Activated T-cell treated with anti-CD3 and anti-CD28 coated beads, Interleukin-2, amount 50 U/mL, for 24 hours (primary cell): Measurements from ENCODE around the gene SENP6.
"Not testable (repeated sequence)": the region's sequence is repeated elsewhere in the genome, so short reads cannot be mapped to it uniquely, and the experiment has no call there.

Source experiments
- DNase-seq: peaks from one replicate; pipeline ENCODE4 v3.0.0-alpha.2; 2020
- H3K27ac Mint-ChIP-seq: 2 replicates; pipeline ENCODE4 v1.8.0; 2020; ENCODE audit warnings: mild to moderate bottlenecking, mixed read lengths
- H3K27me3 Mint-ChIP-seq: 2 replicates; pipeline ENCODE4 v1.8.0; 2020; ENCODE audit warnings: mixed read lengths
- H3K36me3 Mint-ChIP-seq: 2 replicates; pipeline ENCODE4 v1.8.0; 2020; ENCODE audit warnings: low read depth, mixed read lengths
- H3K4me1 Mint-ChIP-seq: 2 replicates; pipeline ENCODE4 v1.8.0; 2020; ENCODE audit warnings: low read depth, mixed read lengths
- H3K4me3 Mint-ChIP-seq: 2 replicates; pipeline ENCODE4 v1.8.0; 2020; ENCODE audit warnings: mild to moderate bottlenecking, moderate library complexity, mixed read lengths
- H3K9me3 Mint-ChIP-seq: 2 replicates; pipeline ENCODE4 v1.8.0; 2020; ENCODE audit warnings: mixed read lengths

The SENP6 gene

GRCh38 chr6:75727206-75727605 lies 125.5 kb downstream of the SENP6 start:
- H3K4me3 Mint-ChIP-seq = no peak overlapping the region
- H3K27me3 Mint-ChIP-seq = no peaks in the 10 kb centered on the region
- H3K36me3 Mint-ChIP-seq = no peaks in the 10 kb centered on the region
- H3K4me1 Mint-ChIP-seq = no peaks in the 10 kb centered on the region
- H3K27ac Mint-ChIP-seq = no peak overlapping the region
- no peak for DNase-seq
- H3K9me3 Mint-ChIP-seq = no peaks in the 10 kb centered on the region

GRCh38 chr6:75731029-75731428 lies 129.3 kb downstream of the SENP6 start:
- H3K4me3 Mint-ChIP-seq, H3K4me1 Mint-ChIP-seq, H3K27ac Mint-ChIP-seq, H3K36me3 Mint-ChIP-seq, H3K9me3 Mint-ChIP-seq, H3K27me3 Mint-ChIP-seq, DNase-seq: not testable (repeated sequence)

- Mint-ChIP-seq H3K27ac (no peak overlapping the region), H3K9me3 (no peaks in the 10 kb centered on the region), H3K27me3 (no peaks in the 10 kb centered on the region), H3K4me1 (no peaks in the 10 kb centered on the region), H3K36me3 (no peaks in the 10 kb centered on the region), H3K4me3 (no peak overlapping the region)
- DNase-seq = no peak
Measured at GRCh38 chr6:75735491-75736186, 134.0 kb downstream of the SENP6 start.

- H3K27me3 Mint-ChIP-seq = peaks cover 37% of the 10 kb centered on the region
- H3K4me3 Mint-ChIP-seq = no peak overlapping the region
- no peak for DNase-seq
- H3K27ac Mint-ChIP-seq = no peak overlapping the region
- no peaks in the 10 kb centered on the region for H3K9me3 Mint-ChIP-seq
- peaks cover 7% of the 10 kb centered on the region for H3K4me1 Mint-ChIP-seq
- H3K36me3 Mint-ChIP-seq = no peaks in the 10 kb centered on the region
Measured at GRCh38 chr6:75743971-75744370, 142.3 kb downstream of the SENP6 start.

- no peak for DNase-seq
- H3K27ac Mint-ChIP-seq = no peak overlapping the region
- H3K4me3 Mint-ChIP-seq = no peak overlapping the region
- H3K4me1 Mint-ChIP-seq = peaks cover 12% of the 10 kb centered on the region
- peaks cover 50% of the 10 kb centered on the region for H3K27me3 Mint-ChIP-seq
- no peaks in the 10 kb centered on the region for H3K9me3 Mint-ChIP-seq
- peaks cover 2% of the 10 kb centered on the region for H3K36me3 Mint-ChIP-seq
Measured at GRCh38 chr6:75745404-75745803, 143.7 kb downstream of the SENP6 start.

GRCh38 chr6:75746221-75746620 lies 144.5 kb downstream of the SENP6 start:
- peaks cover 57% of the 10 kb centered on the region for H3K27me3 Mint-ChIP-seq
- no peak overlapping the region for H3K27ac Mint-ChIP-seq
- peaks cover 2% of the 10 kb centered on the region for H3K36me3 Mint-ChIP-seq
- no peak overlapping the region for H3K4me3 Mint-ChIP-seq
- no peaks in the 10 kb centered on the region for H3K9me3 Mint-ChIP-seq
- H3K4me1 Mint-ChIP-seq = peaks cover 15% of the 10 kb centered on the region
- no peak for DNase-seq

- Mint-ChIP-seq H3K9me3 (no peaks in the 10 kb centered on the region), H3K36me3 (peaks cover 2% of the 10 kb centered on the region), H3K4me3 (no peak overlapping the region), H3K27ac (no peak overlapping the region), H3K27me3 (peaks cover 54% of the 10 kb centered on the region), H3K4me1 (peaks cover 17% of the 10 kb centered on the region)
- DNase-seq = no peak
Measured at GRCh38 chr6:75747152-75747992, 145.7 kb downstream of the SENP6 start.

GRCh38 chr6:75748003-75748742 lies 146.5 kb downstream of the SENP6 start:
- Mint-ChIP-seq H3K27ac (no peak overlapping the region), H3K27me3 (peaks cover 56% of the 10 kb centered on the region), H3K4me1 (peaks cover 18% of the 10 kb centered on the region), H3K9me3 (no peaks in the 10 kb centered on the region), H3K4me3 (peak overlapping the region; percentile 80), H3K36me3 (peaks cover 2% of the 10 kb centered on the region)
- DNase-seq = no peak

- Mint-ChIP-seq H3K27ac (peak within 1 kb of the TSS; percentile 14), H3K4me3 (peak within 1 kb of the TSS; percentile 84), H3K36me3 (peaks cover 2% of the 10 kb centered on the region), H3K4me1 (peaks cover 18% of the 10 kb centered on the region), H3K9me3 (no peaks in the 10 kb centered on the region), H3K27me3 (peaks cover 58% of the 10 kb centered on the region)
- DNase-seq = peak; percentile 62
Measured at GRCh38 chr6:75748743-75749538, 147.3 kb downstream of the SENP6 start, which contains the start of gene MYO6. TSS of gene MYO6 (plus strand) at chr6:75749239. CDS start at chr6:75817548, 68,309 bp downstream.

GRCh38 chr6:75751443-75751842 lies 149.8 kb downstream of the SENP6 start:
- no peaks in the 10 kb centered on the region for H3K9me3 Mint-ChIP-seq
- no peak overlapping the region for H3K4me3 Mint-ChIP-seq
- H3K27me3 Mint-ChIP-seq = peaks cover 45% of the 10 kb centered on the region
- H3K4me1 Mint-ChIP-seq = peaks cover 18% of the 10 kb centered on the region
- peaks cover 2% of the 10 kb centered on the region for H3K36me3 Mint-ChIP-seq
- DNase-seq = no peak
- no peak overlapping the region for H3K27ac Mint-ChIP-seq

GRCh38 chr6:75752365-75752764 lies 150.7 kb downstream of the SENP6 start:
- no peak overlapping the region for H3K27ac Mint-ChIP-seq
- no peak overlapping the region for H3K4me3 Mint-ChIP-seq
- peaks cover 18% of the 10 kb centered on the region for H3K4me1 Mint-ChIP-seq
- H3K36me3 Mint-ChIP-seq = peaks cover 2% of the 10 kb centered on the region
- H3K27me3 Mint-ChIP-seq = peaks cover 44% of the 10 kb centered on the region
- DNase-seq = no peak
- H3K9me3 Mint-ChIP-seq = no peaks in the 10 kb centered on the region

GRCh38 chr6:75755704-75756103 lies 154.0 kb downstream of the SENP6 start:
- Mint-ChIP-seq H3K9me3 (no peaks in the 10 kb centered on the region), H3K27me3 (peaks cover 34% of the 10 kb centered on the region), H3K36me3 (no peaks in the 10 kb centered on the region), H3K4me3 (no peak overlapping the region), H3K27ac (no peak overlapping the region), H3K4me1 (peaks cover 6% of the 10 kb centered on the region)
- DNase-seq = no peak

GRCh38 chr6:75757295-75757694 lies 155.6 kb downstream of the SENP6 start:
- no peak overlapping the region for H3K4me3 Mint-ChIP-seq
- no peaks in the 10 kb centered on the region for H3K36me3 Mint-ChIP-seq
- H3K27me3 Mint-ChIP-seq = peaks cover 32% of the 10 kb centered on the region
- no peak overlapping the region for H3K27ac Mint-ChIP-seq
- peaks cover 1% of the 10 kb centered on the region for H3K4me1 Mint-ChIP-seq
- no peak for DNase-seq
- no peaks in the 10 kb centered on the region for H3K9me3 Mint-ChIP-seq

- no peak overlapping the region for H3K27ac Mint-ChIP-seq
- no peaks in the 10 kb centered on the region for H3K4me1 Mint-ChIP-seq
- H3K9me3 Mint-ChIP-seq = no peaks in the 10 kb centered on the region
- DNase-seq = no peak
- peaks cover 29% of the 10 kb centered on the region for H3K27me3 Mint-ChIP-seq
- no peak overlapping the region for H3K4me3 Mint-ChIP-seq
- no peaks in the 10 kb centered on the region for H3K36me3 Mint-ChIP-seq
Measured at GRCh38 chr6:75758061-75758460, 156.4 kb downstream of the SENP6 start.
